Measurements from ENCODE around the gene EIF3L.
A peak's percentile ranks its signal among the peaks of the same experiment; 100 is the strongest.

EIF3L gene

GRCh38 chr22:37933711-37934376 is 84.6 kb downstream of the EIF3L start:
- DNase-seq (peak; percentile 68 to 78 (median 75)), ATAC-seq (replicated peaks) (peak; percentile 100)
- Mint-ChIP-seq H3K4me1 (ENCODE audit: low read depth in 2 of 2) (peaks cover 16 to 18% of the 10 kb centered on the region in 2 donors), H3K27ac (peak overlapping the region in 1 of 2 donors; percentile 66), H3K9me3 (no peaks in the 10 kb centered on the region), H3K27me3 (no peaks in the 10 kb centered on the region), H3K36me3 (ENCODE audit: insufficient read depth) (peaks cover 17% of the 10 kb centered on the region), H3K4me3 (no peak overlapping the region)
